Neural progenitor cell (in vitro differentiated cells): ENCODE measurements around the gene ELFN1. TPM values are rescaled to one million over a fixed set of nuclear protein-coding genes. Genes with fewer than 3 reads are reported as not detected.

Source experiments
- DNase-seq: peaks from one replicate; pipeline ENCODE4 v3.0.0-alpha.2; 2016; ENCODE audit warnings: low spot score
- H2AFZ ChIP-seq: fragments of 200-600 bp; sonication (generic); replicated peaks from 2 replicates; pipeline ENCODE4 v1.6.1; 2016; ENCODE audit warnings: antibody characterized with exemption
- H3F3A ChIP-seq: fragments of 200-600 bp; sonication (generic); 2 replicates; pipeline ENCODE4 v1.6.1; 2016; ENCODE audit warnings: antibody characterized with exemption, low read depth
- H3K27ac ChIP-seq: fragments of 200-600 bp; sonication (generic); 2 replicates; pipeline ENCODE4 v1.5.1; 2016; ENCODE audit warnings: mild to moderate bottlenecking
- H3K27me3 ChIP-seq: fragments of 200-600 bp; sonication (generic); 2 replicates; pipeline ENCODE4 v1.6.1; 2016; ENCODE audit warnings: mild to moderate bottlenecking, moderate library complexity
- H3K36me3 ChIP-seq: fragments of 200-600 bp; sonication (generic); 2 replicates; pipeline ENCODE4 v1.5.1; 2016
- H3K4me1 ChIP-seq: fragments of 200-600 bp; sonication (generic); 2 replicates; pipeline ENCODE4 v1.6.1; 2016; ENCODE audit warnings: mixed run types
- H3K4me2 ChIP-seq: fragments of 200-600 bp; sonication (generic); 2 replicates; pipeline ENCODE4 v1.6.1; 2016
- H3K4me3 ChIP-seq: fragments of 200-600 bp; sonication (generic); 2 replicates; pipeline ENCODE4 v1.5.1; 2016
- H3K79me2 ChIP-seq: fragments of 200-600 bp; sonication (generic); 2 replicates; pipeline ENCODE4 v1.6.1; 2016; ENCODE audit warnings: low read depth
- H3K9ac ChIP-seq: fragments of 200-600 bp; sonication (generic); 2 replicates; pipeline ENCODE4 v1.6.1; 2016
- H3K9me3 ChIP-seq: fragments of 200-600 bp; sonication (generic); 2 replicates; pipeline ENCODE4 v1.5.1; 2016; ENCODE audit warnings: low read depth
- H4K20me1 ChIP-seq: fragments of 200-600 bp; sonication (generic); 2 replicates; pipeline ENCODE4 v1.6.1; 2016; ENCODE audit warnings: low read depth
- H3K27ac Mint-ChIP-seq: 3 replicates; pipeline ENCODE4 v1.8.0; 2021; ENCODE audit warnings: mixed read lengths
- H3K27me3 Mint-ChIP-seq: 2 replicates; pipeline ENCODE4 v1.8.0; 2022; ENCODE audit warnings: low read depth, mild to moderate bottlenecking, inconsistent platforms, moderate library complexity, mixed read lengths; ENCODE audit not compliant: insufficient read depth
- H3K36me3 Mint-ChIP-seq: 3 replicates; pipeline ENCODE4 v1.8.0; 2021; ENCODE audit warnings: mixed read lengths
- H3K4me1 Mint-ChIP-seq: 3 replicates; pipeline ENCODE4 v1.8.0; 2021; ENCODE audit warnings: mixed read lengths
- H3K4me3 Mint-ChIP-seq: 3 replicates; pipeline ENCODE4 v1.8.0; 2021; ENCODE audit warnings: mild to moderate bottlenecking, moderate library complexity, mixed read lengths
- H3K9me3 Mint-ChIP-seq: 3 replicates; pipeline ENCODE4 v1.8.0; 2020; ENCODE audit warnings: mixed read lengths
- CTCF ChIP-seq: fragments of 200-600 bp; sonication (generic); IDR thresholded peaks from 2 replicates; pipeline ENCODE4 v1.5.1; 2017; ENCODE audit warnings: antibody characterized with exemption, mild to moderate bottlenecking
- EZH2 ChIP-seq: fragments of 200-600 bp; sonication (generic); IDR thresholded peaks from 2 replicates; pipeline ENCODE4 v1.6.1; 2017; ENCODE audit warnings: antibody characterized with exemption, mild to moderate bottlenecking, moderate library complexity
- EZH2phosphoT487 ChIP-seq: fragments of 200-600 bp; sonication (generic); IDR thresholded peaks from 2 replicates; pipeline ENCODE4 v1.6.1; 2017; ENCODE audit warnings: antibody characterized with exemption
- total RNA-seq: library from RNA; depleted of rRNA; stranded (reverse); fragments of >200 nt; gene quantifications from 2 replicates; pipeline ENCODE4 v1.2.3, GENCODE V29; 2015; ENCODE audit warnings: low replicate concordance

ELFN1 gene
- total RNA-seq, 1 donor from 2014 or later, result 2.2 TPM

GRCh38 chr7:1663223-1663622 lies 6.9 kb upstream of the ELFN1 start:
- peaks cover 25% of the 10 kb centered on the region for H3K4me1 ChIP-seq
- Mint-ChIP-seq H3K4me1 (peaks cover 6% of the 10 kb centered on the region), H3K27me3 (peaks cover 19% of the 10 kb centered on the region), H3K27ac (peak overlapping the region; percentile 37), H3K4me3 (peak overlapping the region; percentile 68), H3K9me3 (no peaks in the 10 kb centered on the region), H3K36me3 (no peaks in the 10 kb centered on the region)
- DNase-seq, result no peak
- no peak overlapping the region for H3K9ac ChIP-seq
- no peaks in the 10 kb centered on the region for H3K36me3 ChIP-seq
- H3K4me3 ChIP-seq, result no peak overlapping the region
- H4K20me1 ChIP-seq, result peaks cover 18% of the 10 kb centered on the region
- peaks cover 81% of the 10 kb centered on the region for H3K27me3 ChIP-seq
- H3K79me2 ChIP-seq, result no peaks in the 10 kb centered on the region
- no peak overlapping the region for H3K27ac ChIP-seq
- H3K4me2 ChIP-seq, result no peak overlapping the region
- TF ChIP-seq CTCF, result no peak
- no peak for TF ChIP-seq EZH2
- TF ChIP-seq EZH2phosphoT487, result no peak
- H3F3A ChIP-seq, result peaks cover 11% of the 10 kb centered on the region
- no peaks in the 10 kb centered on the region for H3K9me3 ChIP-seq
- no peak overlapping the region for H2AFZ ChIP-seq

- Mint-ChIP-seq H3K9me3 (no peaks in the 10 kb centered on the region), H3K4me1 (peaks cover 13% of the 10 kb centered on the region), H3K27me3 (peaks cover 23% of the 10 kb centered on the region), H3K4me3 (peak overlapping the region; percentile 68), H3K27ac (no peak overlapping the region), H3K36me3 (no peaks in the 10 kb centered on the region)
- peaks cover 33% of the 10 kb centered on the region for H3K4me1 ChIP-seq
- no peaks in the 10 kb centered on the region for H3K9me3 ChIP-seq
- peak overlapping the region; percentile 80 for H2AFZ ChIP-seq
- no peak overlapping the region for H3K9ac ChIP-seq
- H3K36me3 ChIP-seq, result no peaks in the 10 kb centered on the region
- peaks cover 20% of the 10 kb centered on the region for H3F3A ChIP-seq
- no peak for TF ChIP-seq EZH2phosphoT487
- TF ChIP-seq CTCF, result no peak
- peak; percentile 39 for TF ChIP-seq EZH2
- H3K4me2 ChIP-seq, result peak overlapping the region; percentile 93
- H3K27me3 ChIP-seq, result peaks cover 89% of the 10 kb centered on the region
- DNase-seq, result peak; percentile 61
- H4K20me1 ChIP-seq, result peaks cover 24% of the 10 kb centered on the region
- H3K27ac ChIP-seq, result no peak overlapping the region
- no peaks in the 10 kb centered on the region for H3K79me2 ChIP-seq
- peak overlapping the region; percentile 55 for H3K4me3 ChIP-seq
Observed at GRCh38 chr7:1663857-1664651, 6.0 kb upstream of the ELFN1 start.

GRCh38 chr7:1664711-1665548 lies 5.1 kb upstream of the ELFN1 start:
- Histone ChIP-seq H3K4me2 (peak overlapping the region; percentile 93), H3K4me1 (peaks cover 38% of the 10 kb centered on the region), H3K4me3 (peak overlapping the region; percentile 55), H3K27me3 (peaks cover 97% of the 10 kb centered on the region), H4K20me1 (peaks cover 24% of the 10 kb centered on the region), H3K27ac (no peak overlapping the region), H3K79me2 (no peaks in the 10 kb centered on the region), H3F3A (peaks cover 28% of the 10 kb centered on the region), H3K9me3 (no peaks in the 10 kb centered on the region), H3K9ac (no peak overlapping the region), H3K36me3 (no peaks in the 10 kb centered on the region), H2AFZ (peak overlapping the region; percentile 80)
- TF ChIP-seq EZH2phosphoT487 (no peak), CTCF (peak; percentile 85), EZH2 (peak; percentile 30)
- H3K9me3 Mint-ChIP-seq, result no peaks in the 10 kb centered on the region
- H3K36me3 Mint-ChIP-seq, result no peaks in the 10 kb centered on the region
- H3K4me3 Mint-ChIP-seq, result peak overlapping the region; percentile 72
- H3K27me3 Mint-ChIP-seq, result peaks cover 23% of the 10 kb centered on the region
- H3K4me1 Mint-ChIP-seq, result peaks cover 14% of the 10 kb centered on the region
- peak; percentile 92 for DNase-seq
- no peak overlapping the region for H3K27ac Mint-ChIP-seq
